SJCRH30 (cell line): ENCODE data around the gene MORN5. TPM values are rescaled to one million over a fixed set of nuclear protein-coding genes. Genes with fewer than 3 reads are reported as not detected.
A peak's percentile ranks its signal among the peaks of the same experiment; 100 is the strongest.

Experiments used
- DNase-seq, 2 experiments: peaks; one replicate each; pipeline ENCODE4 v3.0.0-alpha.2; 2015 to 2020
- H3K27ac ChIP-seq: fragments of 250-450 bp; sonication (Bioruptor Pico); 2 replicates; pipeline ENCODE4 v1.5.1; 2020; ENCODE audit warnings: mild to moderate bottlenecking, moderate library complexity
- H3K27me3 ChIP-seq: fragments of 250-450 bp; sonication (Bioruptor Pico); 2 replicates; pipeline ENCODE4 v1.5.1; 2020; ENCODE audit warnings: mild to moderate bottlenecking, moderate library complexity
- H3K36me3 ChIP-seq: fragments of 250-450 bp; sonication (Bioruptor Pico); 2 replicates; pipeline ENCODE4 v1.5.1; 2020; ENCODE audit warnings: mild to moderate bottlenecking, moderate library complexity
- H3K4me1 ChIP-seq: fragments of 250-450 bp; sonication (Bioruptor Pico); 2 replicates; pipeline ENCODE4 v1.5.1; 2020; ENCODE audit warnings: mild to moderate bottlenecking, moderate library complexity
- H3K4me3 ChIP-seq: fragments of 250-450 bp; sonication (Bioruptor Pico); 2 replicates; pipeline ENCODE4 v1.5.1; 2020; ENCODE audit warnings: mild to moderate bottlenecking, moderate library complexity
- H3K9me3 ChIP-seq: fragments of 250-450 bp; sonication (Bioruptor Pico); replicated peaks from 2 replicates; pipeline ENCODE4 v1.5.1; 2020; ENCODE audit warnings: mild to moderate bottlenecking, moderate library complexity
- total RNA-seq: library from RNA; depleted of rRNA; stranded (reverse); fragments of >200 nt; shearing (Covaris generic); gene quantifications from 2 replicates; pipeline ENCODE4 v1.2.3, GENCODE V29; 2014

Gene MORN5
- total RNA-seq, 1 experiment from 2014 or later: not detected

GRCh38 chr9:122183501-122183900 lies 23.8 kb downstream of the MORN5 start:
- Histone ChIP-seq H3K4me1 (peaks cover 5% of the 10 kb centered on the region; the same call in 1 of the 2 replicates), H3K4me3 (no peak overlapping the region), H3K9me3 (no peaks in the 10 kb centered on the region), H3K27me3 (peaks cover 2% of the 10 kb centered on the region; the same call in 1 of the 2 replicates), H3K36me3 (no peaks in the 10 kb centered on the region), H3K27ac (no peak overlapping the region)
- no peak for DNase-seq

- H3K4me1 ChIP-seq: peaks cover 4% of the 10 kb centered on the region; the same call in 1 of the 2 replicates
- no peak overlapping the region for H3K4me3 ChIP-seq
- peaks cover 2% of the 10 kb centered on the region; the same call in 1 of the 2 replicates for H3K27me3 ChIP-seq
- no peaks in the 10 kb centered on the region for H3K9me3 ChIP-seq
- H3K36me3 ChIP-seq: no peaks in the 10 kb centered on the region
- no peak for DNase-seq
- no peak overlapping the region for H3K27ac ChIP-seq
Measured at GRCh38 chr9:122184551-122184950, 24.8 kb downstream of the MORN5 start.

- Histone ChIP-seq H3K27me3 (peaks cover 2% of the 10 kb centered on the region; the same call in 1 of the 2 replicates), H3K4me1 (no peaks in the 10 kb centered on the region), H3K9me3 (no peaks in the 10 kb centered on the region), H3K27ac (no peak overlapping the region), H3K4me3 (no peak overlapping the region), H3K36me3 (no peaks in the 10 kb centered on the region)
- DNase-seq: peak in 1 of 2 experiments; percentile 28
Measured at GRCh38 chr9:122186301-122186700, 26.6 kb downstream of the MORN5 start.

GRCh38 chr9:122186777-122187470 lies 27.2 kb downstream of the MORN5 start:
- H3K4me3 ChIP-seq: no peak overlapping the region
- DNase-seq: no peak

GRCh38 chr9:122188369-122188768 lies 28.7 kb downstream of the MORN5 start:
- H3K27ac ChIP-seq: no peak overlapping the region
- H3K9me3 ChIP-seq: no peaks in the 10 kb centered on the region
- H3K36me3 ChIP-seq: no peaks in the 10 kb centered on the region
- DNase-seq: no peak
- peaks cover 2% of the 10 kb centered on the region; the same call in 1 of the 2 replicates for H3K27me3 ChIP-seq
- no peak overlapping the region for H3K4me3 ChIP-seq
- peaks cover 12% of the 10 kb centered on the region for H3K4me1 ChIP-seq

More at GRCh38 chr9:122186777-122187470, 27.2 kb downstream of the MORN5 start:
- H3K27me3 ChIP-seq: peaks cover 2% of the 10 kb centered on the region; the same call in 1 of the 2 replicates
- H3K4me1 ChIP-seq: peaks cover under 1% of the 10 kb centered on the region; the same call in 1 of the 2 replicates
- H3K9me3 ChIP-seq: no peaks in the 10 kb centered on the region
- H3K36me3 ChIP-seq: no peaks in the 10 kb centered on the region
- H3K27ac ChIP-seq: no peak overlapping the region

GRCh38 chr9:122190597-122191381 lies 31.1 kb downstream of the MORN5 start:
- peaks cover 12% of the 10 kb centered on the region for H3K4me1 ChIP-seq
- no peak overlapping the region for H3K27ac ChIP-seq
- H3K36me3 ChIP-seq: no peaks in the 10 kb centered on the region
- DNase-seq: no peak
- no peaks in the 10 kb centered on the region for H3K27me3 ChIP-seq
- no peak overlapping the region for H3K4me3 ChIP-seq
- H3K9me3 ChIP-seq: no peaks in the 10 kb centered on the region

- no peaks in the 10 kb centered on the region for H3K9me3 ChIP-seq
- DNase-seq: no peak
- no peak overlapping the region for H3K27ac ChIP-seq
- H3K36me3 ChIP-seq: no peaks in the 10 kb centered on the region
- peaks cover 12% of the 10 kb centered on the region for H3K4me1 ChIP-seq
- H3K27me3 ChIP-seq: no peaks in the 10 kb centered on the region
- H3K4me3 ChIP-seq: no peak overlapping the region
Measured at GRCh38 chr9:122191584-122191983, 31.9 kb downstream of the MORN5 start.

- DNase-seq: peak in 1 of 2 experiments; percentile 46
- Histone ChIP-seq H3K36me3 (no peaks in the 10 kb centered on the region), H3K27ac (no peak overlapping the region), H3K4me3 (no peak overlapping the region), H3K9me3 (no peaks in the 10 kb centered on the region), H3K4me1 (peaks cover 12% of the 10 kb centered on the region), H3K27me3 (no peaks in the 10 kb centered on the region)
Measured at GRCh38 chr9:122192261-122192875, 32.7 kb downstream of the MORN5 start.

- Histone ChIP-seq H3K36me3 (no peaks in the 10 kb centered on the region), H3K4me3 (no peak overlapping the region), H3K9me3 (no peaks in the 10 kb centered on the region), H3K27ac (no peak overlapping the region), H3K27me3 (no peaks in the 10 kb centered on the region), H3K4me1 (peaks cover 12% of the 10 kb centered on the region)
- peak in 1 of 2 experiments; percentile 26 for DNase-seq
Measured at GRCh38 chr9:122192914-122193525, 33.3 kb downstream of the MORN5 start.

- Histone ChIP-seq H3K4me3 (no peak overlapping the region), H3K36me3 (no peaks in the 10 kb centered on the region), H3K9me3 (no peaks in the 10 kb centered on the region), H3K27ac (no peak overlapping the region), H3K27me3 (no peaks in the 10 kb centered on the region), H3K4me1 (peaks cover 12% of the 10 kb centered on the region)
- DNase-seq: no peak
Measured at GRCh38 chr9:122193651-122194050, 33.9 kb downstream of the MORN5 start.

GRCh38 chr9:122195875-122196274 lies 36.2 kb downstream of the MORN5 start:
- no peaks in the 10 kb centered on the region for H3K9me3 ChIP-seq
- peaks cover 12% of the 10 kb centered on the region for H3K4me1 ChIP-seq
- no peaks in the 10 kb centered on the region for H3K36me3 ChIP-seq
- H3K4me3 ChIP-seq: no peak overlapping the region
- H3K27me3 ChIP-seq: no peaks in the 10 kb centered on the region
- DNase-seq: no peak
- H3K27ac ChIP-seq: no peak overlapping the region

GRCh38 chr9:122197426-122197825 lies 37.7 kb downstream of the MORN5 start:
- no peak overlapping the region for H3K27ac ChIP-seq
- H3K27me3 ChIP-seq: no peaks in the 10 kb centered on the region
- no peaks in the 10 kb centered on the region for H3K36me3 ChIP-seq
- peaks cover 8% of the 10 kb centered on the region for H3K4me1 ChIP-seq
- H3K9me3 ChIP-seq: no peaks in the 10 kb centered on the region
- H3K4me3 ChIP-seq: no peak overlapping the region
- no peak for DNase-seq

GRCh38 chr9:122197882-122198281 lies 38.2 kb downstream of the MORN5 start:
- no peak overlapping the region for H3K4me3 ChIP-seq
- no peaks in the 10 kb centered on the region for H3K27me3 ChIP-seq
- H3K9me3 ChIP-seq: no peaks in the 10 kb centered on the region
- H3K27ac ChIP-seq: no peak overlapping the region
- no peak for DNase-seq
- peaks cover 4% of the 10 kb centered on the region for H3K4me1 ChIP-seq
- no peaks in the 10 kb centered on the region for H3K36me3 ChIP-seq

GRCh38 chr9:122200960-122201595 lies 41.4 kb downstream of the MORN5 start:
- Histone ChIP-seq H3K4me3 (no peak overlapping the region), H3K9me3 (no peaks in the 10 kb centered on the region), H3K27me3 (no peaks in the 10 kb centered on the region), H3K36me3 (no peaks in the 10 kb centered on the region), H3K27ac (no peak overlapping the region), H3K4me1 (peaks cover 7% of the 10 kb centered on the region)
- peak in 1 of 2 experiments; percentile 25 for DNase-seq
